Activated CD8-positive, alpha-beta T cell treated with anti-CD3 and anti-CD28 coated beads, Interleukin-2, amount 10 ng/mL, durations not matched to agents 7 days and 5 days (primary cell): ENCODE measurements around the gene VAMP2. TPM values are rescaled to one million over a fixed set of nuclear protein-coding genes. Genes with fewer than 3 reads are reported as not detected.

ENCODE experiments used
- ATAC-seq: fragments of 150-1000 bp; cut with Tn5 transposase; one replicate; pipeline ENCODE4 v1.10.0; 2021; ENCODE audit warnings: moderate library complexity
- CTCF ChIA-PET: fragments of 350-600 bp; sonication (Branson Sonifier 250); formaldehyde crosslinking; loops from one replicate; lab custom pipeline; 2021; ENCODE audit warnings: antibody characterized with exemption; lab: Charles Lee
- POLR2A ChIA-PET: fragments of 350-600 bp; sonication (Branson Sonifier 250); formaldehyde crosslinking; loops from one replicate; lab custom pipeline; 2021; ENCODE audit warnings: antibody characterized with exemption; lab: Charles Lee
- DNase-seq: peaks from one replicate; pipeline ENCODE4 v3.0.0-alpha.2; 2020
- H3K27ac Mint-ChIP-seq: one replicate; pipeline ENCODE4 v1.8.0; 2021; ENCODE audit warnings: mild to moderate bottlenecking, mixed read lengths
- H3K27me3 Mint-ChIP-seq: one replicate; pipeline ENCODE4 v1.8.0; 2021; ENCODE audit warnings: low read depth, mixed read lengths
- H3K36me3 Mint-ChIP-seq: one replicate; pipeline ENCODE4 v1.8.0; 2021; ENCODE audit warnings: low read depth, mixed read lengths
- H3K4me1 Mint-ChIP-seq: one replicate; pipeline ENCODE4 v1.8.0; 2021; ENCODE audit warnings: low read depth, mixed read lengths
- H3K4me3 Mint-ChIP-seq: one replicate; pipeline ENCODE4 v1.8.0; 2021; ENCODE audit warnings: mild to moderate bottlenecking, mixed read lengths
- H3K9me3 Mint-ChIP-seq: one replicate; pipeline ENCODE4 v1.8.0; 2022; ENCODE audit warnings: mixed read lengths; ENCODE audit not compliant: insufficient read depth
- total RNA-seq, 2 experiments: library from RNA; stranded (reverse); gene quantifications; one replicate each; pipeline ENCODE4 v1.2.3, GENCODE V29; 2021

VAMP2 gene
- total RNA-seq, 2 experiments from 2014 or later, result 56.3 to 56.7 TPM

DNA sequence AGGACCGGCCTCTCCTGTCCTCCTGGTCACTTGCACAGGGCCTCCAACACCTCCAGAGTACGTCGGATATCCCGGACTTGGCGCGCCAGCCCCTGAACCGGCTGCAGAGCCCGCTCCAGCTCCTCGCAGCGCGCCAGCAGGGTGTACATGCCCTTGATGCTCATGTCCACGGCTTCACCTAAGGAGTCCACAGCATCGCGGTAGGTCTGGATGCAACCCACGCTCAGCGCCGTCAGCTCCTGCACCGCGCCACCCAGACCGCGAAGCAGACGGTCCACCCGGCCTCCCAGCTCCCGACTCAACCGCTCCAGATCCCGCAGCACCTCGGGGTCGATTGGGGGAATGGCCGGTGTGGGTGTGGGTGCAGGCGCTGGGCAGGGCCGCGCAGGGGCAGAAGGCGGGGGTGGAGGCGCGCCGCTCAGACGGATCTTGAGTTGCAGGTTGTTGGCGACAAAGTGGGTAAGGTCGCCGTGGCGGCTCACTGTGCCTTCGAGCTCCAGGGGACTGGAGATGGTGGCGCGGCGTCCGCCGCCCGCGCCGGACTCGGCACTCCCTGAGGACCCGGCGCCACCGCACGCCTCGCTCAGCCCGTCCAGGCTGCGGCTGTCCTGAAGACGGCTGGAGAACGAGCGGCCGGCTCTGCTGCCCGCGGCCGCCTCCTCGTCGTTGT, 26.4 kb upstream of the VAMP2 start:
- POLR2A ChIA-PET, result interaction anchor here (0.6 to 7.6 kb wide), 12 partner anchors 10 to 65 kb away, joined by 3 to 212 read pairs (median 10); partner anchors contain the start of genes AURKB, CTC1, HES7 and PER1
- Mint-ChIP-seq H3K27ac (peak overlapping the region; percentile 93), H3K9me3 (no peaks in the 10 kb centered on the region), H3K27me3 (no peaks in the 10 kb centered on the region), H3K36me3 (peaks cover 2% of the 10 kb centered on the region), H3K4me3 (no peak overlapping the region), H3K4me1 (peaks cover 14% of the 10 kb centered on the region)
- DNase-seq (no peak), ATAC-seq (no peak)
- CTCF ChIA-PET, result interaction anchor here (0.7 to 4.0 kb wide), 11 partner anchors 9 to 129 kb away, joined by 3 to 34 read pairs (median 5); partner anchors contain the start of genes AURKB, HES7, SLC25A35 and TMEM107

DNA sequence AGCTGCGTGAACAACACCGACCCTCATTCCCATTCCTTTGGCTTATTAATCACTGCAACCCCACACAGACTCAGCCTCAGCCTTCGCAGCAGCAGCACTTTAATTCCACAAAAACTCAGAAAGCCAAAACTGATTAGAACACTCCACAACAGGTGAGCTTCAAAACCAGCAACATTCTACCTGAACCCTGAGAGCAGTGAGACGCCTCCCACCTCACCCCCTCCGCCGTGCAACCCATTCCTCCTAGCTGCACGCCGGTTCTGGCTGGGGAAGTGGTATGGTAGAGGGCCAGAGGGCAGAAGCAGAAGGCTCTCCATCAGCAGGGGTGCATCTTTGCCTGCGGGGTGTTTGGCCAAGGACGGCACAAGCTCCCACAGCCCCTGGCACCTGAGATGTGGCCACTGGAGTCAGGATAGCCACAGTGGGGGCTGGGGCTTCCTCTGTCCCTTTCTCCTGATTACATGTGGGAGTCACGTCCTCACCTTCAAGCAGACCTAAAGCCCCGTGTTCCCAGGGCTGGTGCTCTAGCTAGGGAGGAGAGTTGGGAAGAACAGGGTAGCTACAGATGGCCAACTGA, 25.6 kb upstream of the VAMP2 start:
- ChIA-PET CTCF (interaction anchor here (0.7 to 4.0 kb wide), 15 partner anchors 8 to 128 kb away, joined by 3 to 34 read pairs (median 5); partner anchors contain the start of genes AURKB, CTC1, HES7 and PFAS), POLR2A (interaction anchor here (0.6 to 7.6 kb wide), 15 partner anchors 11 to 69 kb away, joined by 3 to 212 read pairs (median 5); partner anchors contain the start of genes AURKB, CTC1 and PER1)
- Mint-ChIP-seq H3K27ac (no peak overlapping the region), H3K4me3 (no peak overlapping the region), H3K36me3 (peaks cover 2% of the 10 kb centered on the region), H3K27me3 (peaks cover 3% of the 10 kb centered on the region), H3K4me1 (peaks cover 17% of the 10 kb centered on the region), H3K9me3 (no peaks in the 10 kb centered on the region)
- no peak for ATAC-seq
- no peak for DNase-seq

DNA sequence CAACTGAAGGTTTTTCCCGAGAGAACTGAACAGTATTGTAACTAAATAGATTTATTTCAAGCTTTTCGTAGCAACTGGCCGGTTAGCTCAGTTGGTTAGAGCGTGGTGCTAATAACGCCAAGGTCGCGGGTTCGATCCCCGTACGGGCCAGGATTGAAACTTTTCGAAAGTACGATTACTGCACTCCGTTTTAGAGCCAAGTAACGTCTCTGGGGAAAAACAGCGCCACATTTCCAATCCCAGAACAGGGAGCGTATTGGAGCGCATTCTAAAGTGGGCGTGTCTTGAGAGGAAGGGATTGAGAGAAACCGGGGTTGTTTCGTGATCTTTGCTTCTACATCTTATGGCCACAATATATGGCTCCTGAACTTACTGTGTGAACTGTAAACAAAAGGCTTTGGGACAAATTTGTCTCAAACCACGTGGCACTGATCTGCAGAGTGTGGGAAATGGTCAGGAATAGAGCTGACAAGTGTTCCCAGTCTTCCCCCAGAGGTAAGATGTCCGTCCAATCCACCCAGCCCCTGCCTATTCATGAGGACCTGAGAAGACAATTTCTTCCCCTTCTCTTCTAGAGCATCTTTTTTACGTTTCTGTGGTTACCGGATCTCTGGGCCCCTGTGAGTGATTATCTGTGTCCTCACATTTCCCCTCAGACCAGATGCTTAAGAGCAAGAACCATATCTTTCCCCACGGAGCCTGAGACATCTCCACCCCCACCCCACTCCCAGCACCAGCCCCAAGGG, 24.9 kb upstream of the VAMP2 start:
- ATAC-seq, result peak; percentile 45
- peak; percentile 95 for DNase-seq
- Mint-ChIP-seq H3K36me3 (peaks cover 2% of the 10 kb centered on the region), H3K4me1 (peaks cover 17% of the 10 kb centered on the region), H3K27ac (no peak overlapping the region), H3K27me3 (peaks cover 8% of the 10 kb centered on the region), H3K4me3 (no peak overlapping the region), H3K9me3 (no peaks in the 10 kb centered on the region)
- ChIA-PET POLR2A (interaction anchor here (0.6 to 7.6 kb wide), 16 partner anchors 9 to 68 kb away, joined by 3 to 212 read pairs (median 5); partner anchors contain the start of genes AURKB, CTC1 and TMEM107), CTCF (interaction anchor here (0.6 to 4.0 kb wide), 20 partner anchors 8 to 113 kb away, joined by 3 to 34 read pairs (median 4); partner anchors contain the start of genes AURKB, CTC1, HES7 and PFAS)

DNA sequence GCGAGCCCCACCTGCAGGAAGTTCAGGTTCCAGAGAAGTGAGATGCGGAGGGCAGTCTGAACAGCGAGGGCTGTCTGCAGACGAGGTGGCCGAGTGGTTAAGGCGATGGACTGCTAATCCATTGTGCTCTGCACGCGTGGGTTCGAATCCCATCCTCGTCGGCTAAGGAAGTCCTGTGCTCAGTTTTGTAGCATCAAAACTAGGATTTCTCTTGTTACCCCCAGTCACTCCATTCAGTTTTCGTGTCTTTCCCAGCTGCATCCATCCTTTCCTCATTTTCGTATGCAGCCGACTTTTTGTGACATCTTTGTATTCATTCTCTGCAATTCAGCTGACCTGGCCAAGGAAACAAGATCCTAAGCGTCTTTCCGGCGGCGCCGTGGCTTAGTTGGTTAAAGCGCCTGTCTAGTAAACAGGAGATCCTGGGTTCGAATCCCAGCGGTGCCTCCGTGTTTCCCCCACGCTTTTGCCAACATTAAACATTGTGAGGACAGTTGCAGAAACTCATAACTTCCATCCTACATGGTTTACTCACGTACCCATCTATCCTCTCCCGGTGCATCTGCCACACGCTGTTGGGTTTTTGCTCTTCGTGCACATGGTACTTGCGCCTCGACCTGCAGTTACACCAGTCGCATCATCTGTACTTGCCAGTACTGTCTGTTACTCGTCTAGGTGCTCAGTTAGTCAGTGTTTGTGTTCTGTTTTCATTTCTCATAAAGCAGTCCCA, 24.2 kb upstream of the VAMP2 start:
- no peak overlapping the region for H3K4me3 Mint-ChIP-seq
- H3K4me1 Mint-ChIP-seq, result peaks cover 18% of the 10 kb centered on the region
- H3K36me3 Mint-ChIP-seq, result peaks cover 2% of the 10 kb centered on the region
- ChIA-PET POLR2A (interaction anchor here (0.6 to 7.6 kb wide), 14 partner anchors 9 to 67 kb away, joined by 3 to 212 read pairs (median 5); partner anchors contain the start of genes AURKB and TMEM107), CTCF (interaction anchor here (0.6 to 4.0 kb wide), 18 partner anchors 9 to 114 kb away, joined by 3 to 34 read pairs (median 3); partner anchors contain the start of genes AURKB, CTC1, PFAS and TMEM107)
- H3K27me3 Mint-ChIP-seq, result peaks cover 10% of the 10 kb centered on the region
- DNase-seq (peak; percentile 95), ATAC-seq (peak; percentile 47)
- H3K27ac Mint-ChIP-seq, result no peak overlapping the region
- no peaks in the 10 kb centered on the region for H3K9me3 Mint-ChIP-seq

DNA sequence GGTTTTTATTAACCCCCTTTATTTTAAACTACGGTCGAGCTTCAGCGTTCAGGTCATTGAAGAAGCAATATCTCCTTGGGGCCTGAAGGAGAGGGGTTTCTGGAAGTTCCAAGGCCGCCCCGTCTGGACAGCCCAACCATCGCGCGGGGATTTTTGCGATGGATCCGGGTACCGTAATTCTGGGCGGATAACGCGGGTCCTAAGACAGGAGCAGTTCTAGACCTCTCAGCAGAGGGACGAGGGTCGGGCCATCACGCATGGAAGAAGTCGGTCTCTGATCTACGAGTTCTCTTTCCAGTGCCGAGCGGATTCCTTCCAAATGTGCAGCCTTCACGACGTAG, 23.7 kb upstream of the VAMP2 start:
- H3K4me3 Mint-ChIP-seq, result no peak overlapping the region
- H3K36me3 Mint-ChIP-seq, result peaks cover 2% of the 10 kb centered on the region
- H3K4me1 Mint-ChIP-seq, result peaks cover 20% of the 10 kb centered on the region
- H3K9me3 Mint-ChIP-seq, result no peaks in the 10 kb centered on the region
- ATAC-seq, result no peak
- ChIA-PET CTCF (interaction anchor here (0.8 to 4.0 kb wide), 9 partner anchors 10 to 107 kb away, joined by 3 to 34 read pairs (median 3); partner anchors contain the start of gene TMEM107), POLR2A (interaction anchor here (0.7 to 7.6 kb wide), 7 partner anchors 10 to 67 kb away, joined by 3 to 212 read pairs (median 5); partner anchors contain the start of gene TMEM107)
- no peak overlapping the region for H3K27ac Mint-ChIP-seq
- no peak for DNase-seq
- H3K27me3 Mint-ChIP-seq, result peaks cover 10% of the 10 kb centered on the region

DNA sequence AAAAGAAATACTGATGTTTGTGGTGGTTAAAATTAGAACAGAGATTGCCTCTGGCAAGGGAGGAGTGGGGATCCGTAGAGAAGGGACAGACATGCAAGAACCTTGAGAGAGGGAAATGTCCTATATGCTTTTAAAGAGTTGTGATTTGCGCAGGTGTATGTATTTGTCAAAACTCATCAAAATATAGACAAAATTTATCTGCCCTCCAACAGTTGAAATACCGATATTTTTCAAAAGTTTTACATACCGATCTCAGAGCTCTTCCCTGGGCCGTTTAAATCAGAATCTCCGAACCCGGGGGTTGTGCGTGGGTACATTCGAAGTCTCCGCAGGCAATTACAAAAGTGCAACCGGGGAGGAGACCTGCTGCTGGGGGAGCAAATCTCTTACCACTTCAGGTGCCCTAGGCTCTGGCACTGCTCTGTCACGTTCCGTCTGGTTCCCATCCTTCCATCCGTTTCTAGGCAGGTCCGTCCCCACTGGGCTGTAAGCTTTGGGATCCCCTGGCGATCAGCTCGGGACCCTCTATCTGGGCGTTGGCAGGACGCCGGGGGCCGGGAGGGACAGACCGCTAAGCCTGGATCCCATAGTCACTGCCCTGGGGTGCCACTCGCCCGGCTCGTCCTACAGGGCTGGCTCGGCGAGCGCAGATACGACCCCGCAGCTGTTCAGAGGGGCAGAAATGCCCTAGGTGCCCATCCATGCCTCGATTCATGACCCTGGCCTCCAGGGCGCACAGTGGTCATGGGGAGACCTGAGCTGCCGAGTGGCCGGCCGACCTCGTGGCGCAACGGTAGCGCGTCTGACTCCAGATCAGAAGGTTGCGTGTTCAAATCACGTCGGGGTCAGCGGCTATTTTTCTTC, 23.1 kb upstream of the VAMP2 start:
- Mint-ChIP-seq H3K27me3 (peaks cover 10% of the 10 kb centered on the region), H3K36me3 (peaks cover 2% of the 10 kb centered on the region), H3K4me1 (peaks cover 17% of the 10 kb centered on the region), H3K4me3 (no peak overlapping the region), H3K9me3 (no peaks in the 10 kb centered on the region), H3K27ac (no peak overlapping the region)
- POLR2A ChIA-PET, result interaction anchor here (0.7 to 7.6 kb wide), 7 partner anchors 10 to 103 kb away, joined by 3 to 212 read pairs (median 3); partner anchors contain the start of genes RANGRF and TMEM107
- peak; percentile 9 for ATAC-seq
- peak; percentile 90 for DNase-seq
- CTCF ChIA-PET, result interaction anchor here (0.8 to 4.0 kb wide), 10 partner anchors 9 to 106 kb away, joined by 3 to 34 read pairs (median 3); partner anchors contain the start of gene TMEM107

DNA sequence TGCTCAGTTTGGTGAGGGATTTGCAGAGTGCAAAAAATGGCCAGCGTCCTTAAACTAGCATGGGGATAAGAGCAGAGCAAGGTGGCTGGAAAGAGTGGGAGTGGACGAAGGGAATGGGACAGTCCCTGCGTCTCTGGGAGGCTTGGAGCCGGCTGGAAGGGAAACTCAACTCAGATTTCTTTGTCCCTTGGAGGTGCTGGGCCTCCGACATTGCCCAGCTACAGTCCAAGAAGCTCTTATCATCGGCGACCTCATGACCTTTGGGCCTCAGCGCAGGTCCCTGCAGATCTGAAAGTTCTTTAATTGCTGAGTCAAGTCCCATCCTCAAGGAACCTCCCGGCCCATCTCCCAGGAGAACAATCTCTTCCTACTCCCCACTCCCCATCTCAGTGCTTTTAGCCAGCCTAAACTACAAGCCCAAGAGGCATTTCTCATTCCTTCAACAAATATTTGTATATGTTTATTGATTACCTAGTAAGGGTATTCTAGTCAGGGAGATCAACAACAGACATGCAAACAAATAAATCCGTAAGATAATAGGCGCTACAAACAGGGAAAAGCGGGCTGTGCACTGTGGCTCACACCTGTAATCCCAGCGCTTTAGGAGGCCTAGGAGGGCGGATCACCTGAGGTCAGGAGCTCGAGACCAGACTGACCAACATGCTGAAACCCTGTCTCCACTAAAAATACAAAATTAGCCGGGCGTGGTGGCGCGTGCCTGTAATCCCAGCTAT, 14.4 kb upstream of the VAMP2 start:
- POLR2A ChIA-PET, result interaction anchor here (1.0 to 2.4 kb wide), 5 partner anchors 9 to 58 kb away, joined by 3 to 13 read pairs (median 8); partner anchors contain the start of gene VAMP2
- peaks cover 6% of the 10 kb centered on the region for H3K36me3 Mint-ChIP-seq
- H3K4me1 Mint-ChIP-seq, result peaks cover 50% of the 10 kb centered on the region
- H3K9me3 Mint-ChIP-seq, result no peaks in the 10 kb centered on the region
- CTCF ChIA-PET, result interaction anchor here (0.6 to 1.9 kb wide), 5 partner anchors 9 to 124 kb away, joined by 3 to 7 read pairs (median 6); partner anchors contain the start of gene BORCS6
- peak overlapping the region; percentile 96 for H3K4me3 Mint-ChIP-seq
- H3K27ac Mint-ChIP-seq, result peak overlapping the region; percentile 88
- no peaks in the 10 kb centered on the region for H3K27me3 Mint-ChIP-seq
- DNase-seq (no peak), ATAC-seq (no peak)

DNA sequence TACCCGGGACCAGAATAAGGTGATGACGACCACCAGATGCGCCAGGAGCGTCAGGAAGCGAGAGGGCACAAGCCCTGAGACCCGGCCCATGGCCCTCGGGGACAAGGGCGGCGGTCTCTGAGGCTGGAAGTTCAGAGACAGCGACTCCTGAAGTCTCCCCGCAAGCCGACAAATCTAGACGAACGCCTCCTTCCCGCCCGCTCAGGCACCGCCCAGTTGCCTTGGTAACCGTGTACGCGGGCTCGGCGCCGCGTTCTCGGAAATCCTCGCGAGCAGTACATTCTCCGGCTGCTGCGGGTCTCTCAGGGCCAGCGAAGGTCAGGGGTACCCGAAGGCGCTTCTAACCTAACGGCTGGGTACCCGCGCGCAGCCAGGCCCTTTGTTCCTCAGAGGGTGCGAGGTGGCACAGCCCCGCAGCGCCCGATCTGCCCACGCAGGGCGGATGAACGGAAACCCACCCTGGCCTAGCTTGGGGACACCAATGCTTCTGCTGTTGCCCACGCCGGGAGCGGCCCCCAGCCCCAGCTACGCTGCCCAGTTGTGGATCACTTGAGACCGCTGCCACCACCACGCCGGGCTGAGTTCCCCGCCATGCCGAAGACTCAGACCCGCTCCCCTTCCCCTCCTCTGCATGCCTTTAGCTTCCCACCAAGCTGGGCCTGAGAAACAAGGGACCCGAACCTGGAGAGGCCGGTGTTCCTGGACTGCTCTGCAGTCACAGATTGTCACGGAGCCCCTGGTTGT, 13.6 kb upstream of the VAMP2 start, which contains the start of gene TMEM107:
TSS of gene TMEM107 (minus strand) at position 184 of the 744 bp plus-strand sequence. CDS start at position 90, 94 bp downstream.
- Mint-ChIP-seq H3K27me3 (no peaks in the 10 kb centered on the region), H3K36me3 (peaks cover 6% of the 10 kb centered on the region)

More for the DNA sequence above, 13.6 kb upstream of the VAMP2 start, which contains the start of gene TMEM107:
- DNase-seq (peak; percentile 93), ATAC-seq (peak; percentile 58)
- H3K27ac Mint-ChIP-seq, result peak within 1 kb of the TSS; percentile 88
- peak within 1 kb of the TSS; percentile 96 for H3K4me3 Mint-ChIP-seq
- H3K4me1 Mint-ChIP-seq, result peaks cover 50% of the 10 kb centered on the region
- POLR2A ChIA-PET, result interaction anchor here (1.0 to 2.4 kb wide), 7 partner anchors 10 to 72 kb away, joined by 3 to 13 read pairs (median 5); partner anchors contain the start of genes CTC1 and VAMP2
- CTCF ChIA-PET, result interaction anchor here (0.6 to 1.9 kb wide), 5 partner anchors 9 to 125 kb away, joined by 3 to 7 read pairs (median 6); partner anchors contain the start of gene BORCS6
- H3K9me3 Mint-ChIP-seq, result no peaks in the 10 kb centered on the region
